Measurements from ENCODE around the gene MSMB.
"Not testable (repeated sequence)": the region's sequence is repeated elsewhere in the genome, so short reads cannot be mapped to it uniquely, and the experiment has no call there.

Gene MSMB

GRCh38 chr10:46069771-46070463 lies 23.8 kb upstream of the MSMB start:
- no peak for DNase-seq

- DNase-seq, result no peak
These were observed 22.8 kb upstream of the MSMB start for GRCh38 chr10:46068905-46069304.

GRCh38 chr10:46068117-46068516 lies 22.0 kb upstream of the MSMB start:
- no peak for DNase-seq

- DNase-seq, result no peak
These were observed 18.3 kb upstream of the MSMB start for GRCh38 chr10:46064269-46064817.

GRCh38 chr10:46062723-46063428 lies 16.8 kb upstream of the MSMB start:
- no peak for DNase-seq

GRCh38 chr10:46060706-46061105 lies 14.6 kb upstream of the MSMB start:
- DNase-seq, result no peak

GRCh38 chr10:46057927-46058326 lies 11.9 kb upstream of the MSMB start:
- DNase-seq, result not testable (repeated sequence)

- DNase-seq, result no peak
These were observed 11.0 kb upstream of the MSMB start for GRCh38 chr10:46057038-46057437.

- no peak for DNase-seq
These were observed 9.7 kb upstream of the MSMB start for GRCh38 chr10:46055771-46056170.

- DNase-seq, result no peak
These were observed 7.7 kb upstream of the MSMB start for GRCh38 chr10:46053534-46054434.

GRCh38 chr10:46052791-46053375 lies 6.8 kb upstream of the MSMB start:
- no peak for DNase-seq

- DNase-seq, result no peak
These were observed 6.2 kb upstream of the MSMB start for GRCh38 chr10:46052057-46052790.

- DNase-seq, result no peak
These were observed 5.0 kb upstream of the MSMB start for GRCh38 chr10:46050941-46051623.

GRCh38 chr10:46049497-46049831 lies 3.4 kb upstream of the MSMB start:
- not testable (repeated sequence) for DNase-seq

GRCh38 chr10:46048152-46048551 lies 2.1 kb upstream of the MSMB start:
- DNase-seq, result no peak

GRCh38 chr10:46042527-46042926 lies 3.5 kb downstream of the MSMB start:
- DNase-seq, result no peak

- no peak for DNase-seq
These were observed 6.1 kb downstream of the MSMB start for GRCh38 chr10:46040004-46040403.

- DNase-seq, result no peak
These were observed 8.8 kb downstream of the MSMB start for GRCh38 chr10:46037107-46037825.

GRCh38 chr10:46035923-46036849 lies 9.9 kb downstream of the MSMB start:
- no peak for DNase-seq

GRCh38 chr10:46033602-46034011 lies 12.5 kb downstream of the MSMB start:
- DNase-seq, result no peak

Measured in NCI-H2227 treated with DMSO at 0.1 percent for 48 hours (cell line).